ENCODE measurements around the gene YWHAH. TPM values are rescaled to one million over a fixed set of nuclear protein-coding genes. Genes with fewer than 3 reads are reported as not detected.

The YWHAH gene
- total and polyA plus RNA-seq, 2 of the 4 experiments (the other 2 are of a cell fraction): 147 to 173 TPM

DNA sequence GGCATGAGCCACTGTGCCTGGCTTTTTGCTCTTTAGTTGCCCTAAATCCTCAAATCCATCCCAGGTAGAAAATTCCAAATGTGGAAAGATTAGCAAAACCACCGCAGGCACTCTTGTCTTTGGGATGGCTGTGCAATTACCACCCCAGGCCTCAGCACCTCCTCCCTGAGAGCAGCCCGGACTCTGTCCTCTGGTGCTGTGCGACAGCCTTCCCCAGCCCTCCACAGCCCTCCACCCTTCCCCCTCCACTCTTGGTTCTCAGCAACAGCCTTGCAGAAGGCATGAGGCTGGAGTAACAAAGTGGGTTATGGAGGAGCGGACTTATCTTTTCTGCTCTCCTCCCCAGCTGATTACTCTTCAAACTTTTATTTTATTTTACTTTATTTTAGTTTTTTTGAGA is 44.7 kb upstream of the YWHAH start:
- Histone ChIP-seq H3K36me3 (ENCODE audit: control insufficient read depth, insufficient read depth, low read length) (peaks cover 4% of the 10 kb centered on the region; the same call in 1 of the 2 replicates), H2AK9ac (replicated peaks; ENCODE audit: low read depth, low read length, poor library complexity) (no peak overlapping the region), H3K9ac (ENCODE audit: low read depth, low read length) (no peak overlapping the region), H4K91ac (ENCODE audit: insufficient read depth, low read depth, low read length) (no peak overlapping the region), H3K27me3 (ENCODE audit: control insufficient read depth, insufficient read depth, low read length) (no peaks in the 10 kb centered on the region), H2BK20ac (ENCODE audit: low read depth, low read length) (no peak overlapping the region), H3K56ac (ENCODE audit: extremely low read depth, insufficient read depth, low read length) (no peak overlapping the region), H4K8ac (ENCODE audit: low read depth in 2 of 2, low read length in 2 of 2) (no peak overlapping the region), H3K27ac (ENCODE audit: insufficient read depth, low read length) (no peak overlapping the region), H3K14ac (replicated peaks; ENCODE audit: low read depth, low read length) (no peak overlapping the region), H3K18ac (ENCODE audit: low read depth, low read length) (no peak overlapping the region), H3K9me3 (ENCODE audit: control insufficient read depth, insufficient read depth, low read length) (no peaks in the 10 kb centered on the region), H2BK5ac (ENCODE audit: low read depth, low read length, poor library complexity, severe bottlenecking) (no peak overlapping the region), H3K4me1 (ENCODE audit: control insufficient read depth, insufficient read depth, low read length) (peaks cover 3% of the 10 kb centered on the region; the same call in 1 of the 2 replicates), H3K4me3 (ENCODE audit: insufficient read depth, low read depth, low read length) (no peak overlapping the region), H2BK120ac (ENCODE audit: low read depth, low read length) (no peak overlapping the region), H3K4me2 (ENCODE audit: low read depth, low read length) (no peak overlapping the region), H2BK15ac (ENCODE audit: low read depth, low read length) (no peak overlapping the region), H3K79me1 (ENCODE audit: low read depth in 1 of 2, low read length in 2 of 2) (no peaks in the 10 kb centered on the region), H3K9me1 (ENCODE audit: insufficient read depth, low read length) (peaks cover 4% of the 10 kb centered on the region; the same call in 1 of the 2 replicates), H3K4ac (ENCODE audit: low read depth, low read length) (no peak overlapping the region), H2AFZ (replicated peaks; ENCODE audit: low read length, poor library complexity) (no peak overlapping the region), H4K5ac (ENCODE audit: low read depth, low read length) (no peak overlapping the region), H4K20me1 (ENCODE audit: insufficient read depth, low read length) (no peaks in the 10 kb centered on the region), H2AK5ac (ENCODE audit: low read depth, low read length) (no peak overlapping the region), H3K23ac (ENCODE audit: low read depth, low read length) (no peak overlapping the region)
- no peak for DNase-seq
- intact Hi-C loops (cut with micrococcal nuclease) (no loop called here), in situ Hi-C loops (cut with MboI; ENCODE audit: low sequenced_read_pairs) (no loop called here), dilution Hi-C loops (cut with HindIII; ENCODE audit: low sequenced_read_pairs, unreplicated experiment) (no loop called here)
- CTCF ChIA-PET: no interaction called here
- POLR2A ChIA-PET (ENCODE audit: unreplicated experiment): no interaction called here
- TF ChIP-seq FOS (IDR thresholded peaks at IDR 0.05; ENCODE audit: low read depth, low read length): no peak
- TF ChIP-seq MXI1 (IDR thresholded peaks at IDR 0.05; ENCODE audit: borderline replicate concordance, low read depth, low read length): no peak
- ATAC-seq (ENCODE audit: low read depth): no peak
- no TSS peak for BruUV-seq (replicated peaks)
- no CpG with 5 or more reads among the region's 4 CpGs for WGBS, 2 experiments (ENCODE audit: extremely low coverage in 2 of 2, insufficient read length in 1 of 2)
